AG04450 (cell line): ENCODE results near the gene ALDH1L1. TPM values are rescaled to one million over a fixed set of nuclear protein-coding genes. Genes with fewer than 3 reads are reported as not detected.

ENCODE experiments used
- CTCF ChIA-PET: fragments of 300-600, 350-600 bp; formaldehyde crosslinking; extraction: SDS; loops from one replicate; lab custom pipeline; 2022; ENCODE audit warnings: antibody characterized with exemption, inconsistent platforms; lab: Charles Lee
- POLR2A ChIA-PET: fragments of 350-600 bp; formaldehyde crosslinking; extraction: SDS; loops from one replicate; lab custom pipeline; 2021; ENCODE audit warnings: antibody characterized with exemption, inconsistent platforms; lab: Yijun Ruan, JAX
- DNase-seq: peaks from one replicate; pipeline ENCODE4 v3.0.0-alpha.2; 2011; ENCODE audit warnings: low read depth, low spot score
- H3K27ac ChIP-seq: one replicate; pipeline ENCODE4 v1.5.1; 2012; ENCODE audit warnings: low read depth, low read length, control low read depth
- H3K27me3 ChIP-seq: one replicate; pipeline ENCODE4 v1.6.0; 2012; ENCODE audit warnings: low read length; ENCODE audit not compliant: control insufficient read depth, insufficient read depth
- H3K4me3 ChIP-seq: 2 replicates; pipeline ENCODE4 v1.5.1; 2011; ENCODE audit warnings: mild to moderate bottlenecking, low read depth, low read length, control low read depth
- H3K9me3 ChIP-seq: 2 replicates; pipeline ENCODE4 v1.5.1; 2012; ENCODE audit warnings: low read length; ENCODE audit not compliant: control insufficient read depth, insufficient read depth
- polyA plus RNA-seq: library from polyadenylated mRNA; depleted of rRNA; stranded (reverse); fragments of >200 nt; gene quantifications from 2 replicates; pipeline ENCODE4 v1.2.3, GENCODE V29; 2011
- TF ChIP-seq, protein P1 (sequence below): IDR thresholded peaks from 2 replicates; pipeline ENCODE4 v1.5.1; 2011; ENCODE audit warnings: low read depth, low read length, control low read depth, inconsistent platforms

The ALDH1L1 gene
- polyA plus RNA-seq, 1 experiment, result not detected

DNA sequence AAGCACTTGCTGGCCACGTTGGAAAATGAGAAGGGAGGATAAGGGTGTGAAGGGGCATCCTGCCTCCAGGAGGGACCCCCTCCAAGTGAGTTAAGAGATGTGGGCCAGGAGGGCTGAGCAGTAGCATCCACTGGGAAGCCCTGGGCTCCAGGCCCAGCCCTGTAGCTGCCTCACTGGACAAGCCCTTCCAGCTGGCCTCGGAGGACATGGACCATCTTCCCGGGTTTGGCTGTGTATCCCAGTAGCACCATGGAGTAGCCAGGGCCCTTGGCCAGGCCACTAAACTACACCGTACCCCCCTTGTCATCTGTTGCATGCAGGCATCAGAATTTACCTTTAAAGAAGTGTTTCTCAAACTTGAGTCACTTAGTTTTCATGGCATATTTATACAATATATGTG, 29.4 kb upstream of the ALDH1L1 start:
- POLR2A ChIA-PET, result no interaction called here
- DNase-seq, result no peak
- no peak overlapping the region for H3K27ac ChIP-seq
- no peak overlapping the region for H3K4me3 ChIP-seq
- CTCF ChIA-PET, result no interaction called here
- H3K9me3 ChIP-seq, result peaks cover 21% of the 10 kb centered on the region
- no peaks in the 10 kb centered on the region for H3K27me3 ChIP-seq
- TF ChIP-seq, protein P1, sequence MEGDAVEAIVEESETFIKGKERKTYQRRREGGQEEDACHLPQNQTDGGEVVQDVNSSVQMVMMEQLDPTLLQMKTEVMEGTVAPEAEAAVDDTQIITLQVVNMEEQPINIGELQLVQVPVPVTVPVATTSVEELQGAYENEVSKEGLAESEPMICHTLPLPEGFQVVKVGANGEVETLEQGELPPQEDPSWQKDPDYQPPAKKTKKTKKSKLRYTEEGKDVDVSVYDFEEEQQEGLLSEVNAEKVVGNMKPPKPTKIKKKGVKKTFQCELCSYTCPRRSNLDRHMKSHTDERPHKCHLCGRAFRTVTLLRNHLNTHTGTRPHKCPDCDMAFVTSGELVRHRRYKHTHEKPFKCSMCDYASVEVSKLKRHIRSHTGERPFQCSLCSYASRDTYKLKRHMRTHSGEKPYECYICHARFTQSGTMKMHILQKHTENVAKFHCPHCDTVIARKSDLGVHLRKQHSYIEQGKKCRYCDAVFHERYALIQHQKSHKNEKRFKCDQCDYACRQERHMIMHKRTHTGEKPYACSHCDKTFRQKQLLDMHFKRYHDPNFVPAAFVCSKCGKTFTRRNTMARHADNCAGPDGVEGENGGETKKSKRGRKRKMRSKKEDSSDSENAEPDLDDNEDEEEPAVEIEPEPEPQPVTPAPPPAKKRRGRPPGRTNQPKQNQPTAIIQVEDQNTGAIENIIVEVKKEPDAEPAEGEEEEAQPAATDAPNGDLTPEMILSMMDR, result no peak

DNA sequence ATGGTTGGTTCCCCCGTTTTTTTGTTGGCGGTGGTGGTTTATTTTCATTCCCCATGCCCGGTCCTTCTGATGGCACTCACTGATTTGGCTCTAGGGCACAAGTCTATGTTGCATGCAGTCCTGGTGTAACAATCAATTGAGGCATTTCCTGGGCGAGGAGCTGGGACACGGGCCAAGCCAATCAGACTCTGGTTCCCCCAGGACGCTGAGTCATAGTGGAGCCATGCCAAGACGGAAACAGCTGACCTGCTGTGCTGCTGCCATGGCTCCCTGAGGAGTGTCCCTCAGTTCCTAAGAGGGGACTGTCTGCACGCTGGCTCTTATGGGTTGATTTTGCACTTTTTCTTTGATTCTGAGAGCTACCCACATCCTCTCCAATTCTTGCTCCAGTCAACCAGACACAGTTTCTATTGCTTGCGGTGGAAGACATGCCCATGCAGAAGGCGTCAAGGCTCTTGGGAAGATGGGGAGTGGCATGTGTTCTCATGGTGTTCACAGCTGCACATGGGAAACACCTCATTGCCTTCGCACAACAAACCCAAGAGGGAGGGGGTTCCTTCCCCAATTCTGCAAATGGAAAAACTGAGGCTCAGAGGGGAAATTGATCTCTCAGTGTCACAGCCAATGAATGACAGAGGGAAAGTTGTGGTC, 28.3 kb upstream of the ALDH1L1 start:
- Histone ChIP-seq H3K27me3 (no peaks in the 10 kb centered on the region), H3K4me3 (no peak overlapping the region), H3K27ac (peak overlapping the region; percentile 23), H3K9me3 (peaks cover 17% of the 10 kb centered on the region)
- ChIA-PET CTCF (interaction anchor here (0.7 to 4.1 kb wide), 2 partner anchors 10 to 38 kb away, joined by 3 to 27 read pairs; no protein-coding TSS in a partner anchor), POLR2A (no interaction called here)
- TF ChIP-seq, protein P1, result no peak
- peak; percentile 80 for DNase-seq

DNA sequence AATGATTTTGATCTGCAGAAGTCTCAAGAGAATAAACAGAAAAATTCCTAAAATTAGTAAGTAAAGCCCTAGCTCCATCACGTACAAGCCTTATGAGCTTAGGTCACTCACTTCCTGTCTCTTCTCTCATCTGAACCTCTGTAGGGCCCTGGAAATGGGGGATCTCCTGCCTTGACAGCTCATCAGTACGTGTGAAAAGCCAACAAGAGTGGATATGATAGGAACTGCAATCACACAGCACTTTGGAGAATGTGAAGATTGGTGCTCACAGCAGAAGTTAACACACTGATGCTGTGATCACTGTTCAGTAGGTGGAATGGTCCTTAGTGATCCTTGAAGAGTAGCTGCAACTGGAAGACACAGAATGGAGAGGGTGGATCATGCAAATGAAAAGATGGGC, 27.8 kb upstream of the ALDH1L1 start:
- H3K27me3 ChIP-seq, result no peaks in the 10 kb centered on the region
- H3K9me3 ChIP-seq, result peaks cover 13% of the 10 kb centered on the region
- DNase-seq, result no peak
- H3K27ac ChIP-seq, result peak overlapping the region; percentile 23
- TF ChIP-seq, protein P1, result no peak
- ChIA-PET CTCF (interaction anchor here (0.6 to 4.1 kb wide), 2 partner anchors 10 to 38 kb away, joined by 3 to 27 read pairs; no protein-coding TSS in a partner anchor), POLR2A (no interaction called here)
- no peak overlapping the region for H3K4me3 ChIP-seq

DNA sequence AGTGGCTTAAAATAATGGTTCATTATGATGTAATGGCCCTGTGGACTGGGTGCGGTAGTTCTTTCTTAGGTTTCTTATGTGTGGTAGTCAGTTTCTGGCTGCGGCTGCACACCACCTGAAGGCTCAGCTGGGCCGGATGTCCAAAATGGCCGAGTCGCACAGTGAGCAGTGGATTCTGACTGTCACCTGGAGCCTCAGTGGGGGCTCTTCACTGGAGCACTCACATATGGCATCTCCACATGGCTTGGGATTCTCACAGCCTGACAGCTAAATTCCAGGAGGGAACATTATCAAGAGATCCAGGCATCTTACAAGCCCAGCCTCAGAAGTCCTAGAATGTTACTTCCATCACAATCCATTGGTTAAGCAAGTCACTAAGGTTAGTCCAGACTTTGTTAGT, 26.8 kb upstream of the ALDH1L1 start:
- CTCF ChIA-PET, result interaction anchor here (4.1 kb wide), 1 partner anchor 9 kb away, joined by 27 read pairs; no protein-coding TSS in a partner anchor
- peaks cover 13% of the 10 kb centered on the region for H3K9me3 ChIP-seq
- no peaks in the 10 kb centered on the region for H3K27me3 ChIP-seq
- no peak overlapping the region for H3K27ac ChIP-seq
- TF ChIP-seq, protein P1, result no peak
- POLR2A ChIA-PET, result no interaction called here
- DNase-seq, result no peak
- H3K4me3 ChIP-seq, result no peak overlapping the region

DNA sequence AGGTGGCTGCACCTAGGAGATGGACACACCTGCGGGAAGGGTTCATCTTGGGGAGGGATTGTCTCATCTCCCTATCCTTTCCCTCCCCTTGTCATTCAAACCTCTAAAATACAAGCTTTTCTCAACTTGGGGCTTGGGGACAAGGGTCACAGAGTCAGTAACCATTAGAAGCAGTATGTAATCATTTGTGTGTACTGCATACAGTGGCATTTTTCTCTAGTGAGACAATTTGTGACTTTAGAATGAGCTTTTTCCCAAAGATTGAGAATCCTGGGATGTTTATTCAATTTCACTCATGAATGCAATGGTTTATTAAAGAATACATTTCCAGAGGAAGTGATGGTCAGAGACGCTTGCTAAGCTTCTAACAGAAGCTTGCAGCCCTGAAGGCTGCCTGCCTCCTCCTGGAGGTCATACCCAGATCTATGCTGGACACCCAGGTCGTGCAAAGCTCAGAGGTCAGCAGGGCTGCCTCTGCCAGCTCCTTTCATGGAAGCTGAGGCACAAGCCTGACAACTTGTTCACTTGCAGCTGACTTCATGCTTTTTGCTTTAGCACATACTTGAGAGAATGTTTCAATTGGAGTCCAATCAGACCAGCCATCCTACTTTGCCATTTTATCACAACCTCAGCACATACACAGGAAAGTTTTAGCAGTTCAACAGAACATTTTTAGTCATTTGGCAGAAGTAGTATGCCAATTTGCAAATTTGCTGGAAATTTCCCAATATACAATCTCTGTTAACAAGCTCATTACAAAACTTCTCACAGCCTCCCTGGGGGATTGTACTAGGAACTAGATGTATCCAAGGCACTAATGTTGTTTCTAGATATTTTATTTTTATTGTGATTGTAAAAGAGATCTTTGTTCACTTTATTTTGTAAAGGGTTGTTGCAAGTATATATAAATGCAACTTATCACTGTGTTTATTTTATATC, 25.6 kb upstream of the ALDH1L1 start:
- H3K4me3 ChIP-seq, result no peak overlapping the region
- H3K27ac ChIP-seq, result no peak overlapping the region
- no peaks in the 10 kb centered on the region for H3K27me3 ChIP-seq
- DNase-seq, result no peak
- peaks cover 8% of the 10 kb centered on the region for H3K9me3 ChIP-seq
- TF ChIP-seq, protein P1, result no peak
- CTCF ChIA-PET, result interaction anchor here (0.9 to 4.1 kb wide), 3 partner anchors 7 to 183 kb away, joined by 4 to 27 read pairs (median 6); no protein-coding TSS in a partner anchor
- POLR2A ChIA-PET, result no interaction called here
